Heart right ventricle (tissue), 16 donors: ENCODE measurements around the gene AGPAT3. TPM values are rescaled to one million over a fixed set of nuclear protein-coding genes. Genes with fewer than 3 reads are reported as not detected.

Experiments used
- ATAC-seq, 8 donors: fragments of 200-7000 bp; cut with Tn5 transposase; one replicate each; pipeline ENCODE4 v1.9.1; 2020; ENCODE audit warnings: mild to moderate bottlenecking in 8 of 8, moderate library complexity in 8 of 8, moderate number of reproducible peaks in 1 of 8
- DNase-seq, 2 donors: peaks; one replicate each; pipeline ENCODE4 v3.0.0-alpha.2; 2020
- H3K27ac ChIP-seq, 10 donors: fragments of 200-600 bp; sonication (generic) in 2 of 10; one replicate each; pipeline versions ENCODE4 v1.5.0 to v1.8.0; 2020 to 2022; ENCODE audit warnings: mild to moderate bottlenecking in 3 of 10
- H3K27me3 ChIP-seq, 7 donors: fragments of 200-600 bp; one replicate each; pipeline ENCODE4 v1.8.0; 2021 to 2022; ENCODE audit warnings: mild to moderate bottlenecking in 2 of 7
- H3K36me3 ChIP-seq, 9 donors: fragments of 200-600 bp; sonication (generic) in 1 of 9; one replicate each; pipeline versions ENCODE4 v1.5.0 to v1.8.0; 2020 to 2022; ENCODE audit warnings: mild to moderate bottlenecking in 2 of 9
- H3K4me1 ChIP-seq, 9 donors: fragments of 200-600 bp; sonication (generic) in 1 of 9; one replicate each; pipeline versions ENCODE4 v1.5.0 to v1.8.0; 2020 to 2022; ENCODE audit warnings: mild to moderate bottlenecking in 4 of 9
- H3K4me3 ChIP-seq, 10 donors: fragments of 200-600 bp; sonication (generic) in 2 of 10; one replicate each; pipeline versions ENCODE4 v1.5.0 to v1.8.0; 2020 to 2022; ENCODE audit warnings: mild to moderate bottlenecking in 7 of 10, moderate library complexity in 2 of 10
- H3K9me3 ChIP-seq, 11 donors: fragments of 200-600 bp in 10 of 11; sonication (generic) in 2 of 11; one replicate each; pipeline versions ENCODE4 v1.5.0 to v1.8.0; 2013 to 2022; ENCODE audit warnings: mild to moderate bottlenecking in 2 of 11, control low read depth in 1 of 11, moderate library complexity in 1 of 11
- CTCF ChIP-seq, 9 donors: fragments of 200-600 bp; sonication (generic) in 2 of 9; IDR thresholded peaks; one replicate each; pipeline versions ENCODE4 v1.5.0 to v1.8.0; 2021 to 2022; ENCODE audit warnings: antibody characterized with exemption in 9 of 9, mild to moderate bottlenecking in 5 of 9, moderate library complexity in 1 of 9
- WGBS, 2 donors: extraction: QIAGEN DNeasy Blood & Tissue Kit; methylation state at CpG; one replicate each; pipeline ENCODE4 v1.1.7; 2013; ENCODE audit warnings: inconsistent platforms in 1 of 2; 5-methylcytosine and 5-hydroxymethylcytosine counted together
- intact Hi-C, 10 donors: fragments of 100-400 bp; cut with DNase I; formaldehyde crosslinking; loops; one replicate each; pipeline versions ENCODE4 v1.11.1 to v1.14.2; 2022
- polyA plus RNA-seq, 2 donors: library from polyadenylated mRNA; stranded (reverse); fragments of 200-250 nt; gene quantifications; one replicate each; pipeline ENCODE4 v1.2.3, GENCODE V29; 2013
- total RNA-seq, 10 donors: library from RNA; stranded (reverse); fragmentation: NEBNext Ultra II Directional in 3 of 10; extraction: Animal tissue kit (Norgen Biotek cat#: 25700) in 3 of 10; gene quantifications; one replicate each; pipeline versions ENCODE4 v1.2.1 to v1.2.4, GENCODE V29; 2021 to 2023
- donor health status: Arrhythmogenic right ventricular cardiomyopathy.
- donor health status: ischemic (EF 13 %, LVEDD 7.1; RV severe dilation, severe dysfunction).
- donor health status: healthy with polysubstance abuse.
- donor health status: DM: no; HTN: yes; CAD: no.
- donor health status: DM: no; HTN: no; CAD: no.
- donor health status: ischemic (EF 25% LVEDD 6.9; RV normal size, moderate dysfunction).
- donor health status: ischemic (EF 25% LVEDD 5.7; RV mildly dilated, moderate dysfunction).
- donor health status: healthy.
- donor health status: DM: yes; HTN: yes; CAD: no.
- donor health status: Ischemic cardiomyopathy.
- donor health status: ischemic (EF 35%, LVEDD 5.7; RV mildly dilated, moderate dysfunction).
- donor health status: nonischemic (EF 11% LVEDD 7.7; RV severe dilation, severe dysfunction).
- donor health status: DM: yes; HTN: yes; CAD: no.
- donor health status: PGD.
- donor health status: ischemic (EF 29% LVEDD 5.4; RV normal size, mild dysfunction).
- donor health status: nonischemic (EF 23%, LVEDD 6.1; RV moderate dilation, normal function).

The AGPAT3 gene
- total and polyA plus RNA-seq, 12 donors: 19.7 to 110 (median 65.6) TPM

DNA sequence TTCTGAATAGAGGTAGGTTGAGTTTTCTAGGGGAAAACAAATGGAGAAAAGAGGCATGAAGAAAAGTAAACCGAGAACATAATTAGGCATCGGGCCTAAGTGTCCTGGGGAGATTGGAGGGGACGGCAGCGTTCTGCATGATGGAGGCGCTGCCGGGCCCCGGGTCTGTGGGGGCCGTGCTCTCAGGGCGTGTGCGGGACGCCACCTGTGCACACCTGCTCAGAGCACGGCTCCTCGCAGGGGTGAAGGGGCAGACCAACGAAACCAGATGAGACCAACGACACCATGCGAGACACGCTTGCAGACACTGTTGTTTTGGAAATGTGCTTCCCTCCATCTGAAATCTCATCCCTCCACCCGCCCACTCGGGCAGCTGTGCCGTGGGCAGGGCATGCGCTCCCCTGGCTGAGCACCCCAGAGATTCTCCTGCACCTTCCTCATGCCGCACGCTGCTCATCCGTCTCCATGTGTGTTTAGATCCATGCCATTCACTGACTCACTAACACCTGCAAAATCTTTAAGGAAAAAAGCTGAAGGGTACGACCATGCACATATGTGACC, 118.9 kb downstream of the AGPAT3 start:
- intact Hi-C loops: no loop called here
- TF ChIP-seq CTCF (IDR thresholded peaks at IDR 0.05): no peak
- 93 to 94% methylated on average over 25 of the region's 25 CpGs for WGBS, 2 donors
- H3K36me3 ChIP-seq: peaks cover 0 to 54% (median 14%) of the 10 kb centered on the region in 9 donors
- H3K27ac ChIP-seq: no peak overlapping the region
- DNase-seq (no peak), ATAC-seq (no peak)
- H3K4me1 ChIP-seq: peaks cover 0 to 29% (median 10%) of the 10 kb centered on the region in 9 donors
- H3K27me3 ChIP-seq: no peaks in the 10 kb centered on the region
- no peak overlapping the region for H3K4me3 ChIP-seq
- H3K9me3 ChIP-seq: no peaks in the 10 kb centered on the region

DNA sequence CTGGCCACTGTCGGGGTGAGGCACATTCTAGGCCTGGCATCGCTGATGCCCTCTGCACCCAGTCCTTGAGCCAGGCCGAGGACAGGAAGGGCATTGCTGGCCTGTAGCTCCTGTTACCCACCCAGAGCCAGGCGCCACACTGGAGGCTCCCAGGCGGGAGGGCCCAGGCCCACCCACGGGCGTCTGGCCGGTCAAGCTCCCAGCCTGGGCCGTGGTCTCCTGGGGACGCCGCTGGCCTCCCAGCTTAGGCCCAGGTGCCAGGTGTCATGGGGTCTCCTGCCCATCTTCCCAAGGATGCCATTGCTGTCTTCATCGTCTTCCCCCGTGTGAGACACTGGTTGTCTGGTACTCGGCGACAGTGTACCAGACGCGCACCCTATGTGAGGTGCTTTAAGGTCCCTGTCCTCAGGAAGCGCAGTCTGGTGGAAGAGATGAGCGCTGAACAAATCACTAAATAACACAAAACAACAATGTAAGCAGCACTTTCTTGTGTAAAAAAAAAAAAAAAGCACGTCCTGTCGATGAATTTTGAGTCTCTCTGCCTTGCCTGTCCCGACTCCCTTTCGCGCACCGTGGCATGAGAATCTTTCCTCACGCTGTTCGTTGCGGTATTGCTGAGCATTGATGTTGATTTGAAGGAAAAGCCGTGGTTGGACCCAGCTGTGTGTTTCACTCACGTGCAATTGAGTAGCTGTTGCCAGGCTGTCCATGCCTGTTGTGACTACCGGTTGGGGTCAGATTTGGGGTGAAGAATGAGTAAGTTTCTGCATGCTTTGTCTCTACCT, 120.1 kb downstream of the AGPAT3 start:
- no peak for TF ChIP-seq CTCF (IDR thresholded peaks at IDR 0.05)
- DNase-seq: no peak
- no peaks in the 10 kb centered on the region for H3K27me3 ChIP-seq
- 91% methylated on average over 31 of the region's 31 CpGs for WGBS, 2 donors
- ATAC-seq: peak in 1 of 8 donors; percentile 3
- intact Hi-C loops: no loop called here
- peaks cover 0 to 29% (median 10%) of the 10 kb centered on the region in 9 donors for H3K4me1 ChIP-seq
- no peaks in the 10 kb centered on the region for H3K9me3 ChIP-seq
- H3K4me3 ChIP-seq: no peak overlapping the region
- H3K36me3 ChIP-seq: peaks cover 0 to 42% (median 13%) of the 10 kb centered on the region in 9 donors
- no peak overlapping the region for H3K27ac ChIP-seq

GRCh38 chr21:43985690-43986251, 120.7 kb downstream of the AGPAT3 start:
- Histone ChIP-seq H3K4me1 (peaks cover 0 to 29% (median 10%) of the 10 kb centered on the region in 9 donors), H3K36me3 (peaks cover 0 to 36% (median 13%) of the 10 kb centered on the region in 9 donors), H3K4me3 (no peak overlapping the region), H3K27me3 (no peaks in the 10 kb centered on the region), H3K9me3 (no peaks in the 10 kb centered on the region), H3K27ac (no peak overlapping the region)
- no peak for TF ChIP-seq CTCF (IDR thresholded peaks at IDR 0.05)
- intact Hi-C loops: no loop called here
- ATAC-seq: peak in 2 of 8 donors; percentile 26 to 45
- no peak for DNase-seq
- WGBS, 2 donors: 26 to 31% methylated on average over 22 of the region's 22 CpGs

DNA sequence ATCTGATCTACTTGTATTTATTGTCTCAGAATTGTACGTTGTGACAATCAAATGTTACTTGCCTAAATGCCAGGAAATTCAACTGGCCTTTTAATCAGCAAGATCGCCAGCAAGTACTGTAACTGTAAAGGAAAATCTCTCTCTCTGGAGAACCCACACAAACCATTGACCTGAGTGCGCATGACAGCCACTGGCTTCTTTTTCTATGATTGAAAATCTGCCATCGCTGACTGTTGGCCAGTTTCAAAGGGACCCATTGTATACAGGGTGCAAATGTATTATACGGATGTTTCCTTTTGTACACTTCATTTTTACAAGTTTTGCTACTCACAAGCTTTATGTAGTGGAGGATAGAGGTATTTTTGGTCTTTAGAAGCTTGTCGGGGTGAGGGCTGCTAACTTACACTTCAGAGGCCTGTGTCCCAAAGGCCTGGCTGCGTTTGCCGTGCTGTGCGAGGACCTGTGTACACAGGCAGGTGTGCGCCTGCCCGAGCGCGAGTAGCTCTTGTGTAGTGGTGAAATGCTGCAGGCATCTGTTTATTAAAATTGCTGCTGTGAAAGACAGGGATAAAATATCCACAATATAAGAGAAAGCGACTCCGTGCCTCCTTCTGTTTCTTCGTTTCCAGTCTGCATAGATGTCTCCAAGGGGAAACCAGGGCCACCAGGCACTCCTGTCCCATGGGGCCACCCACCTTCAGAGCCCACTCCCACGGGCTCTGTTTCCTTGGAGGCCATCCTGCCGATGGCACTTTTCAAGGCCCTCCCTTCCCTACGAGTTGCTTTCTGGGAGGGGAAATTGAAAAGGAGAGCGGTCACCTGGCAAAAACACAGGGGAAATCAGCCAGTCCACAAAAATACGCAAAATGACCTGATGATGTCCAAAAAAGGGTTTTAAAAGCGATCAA, 121.8 kb downstream of the AGPAT3 start:
- no peak for ATAC-seq
- 76 to 85% methylated on average over 22 of the region's 22 CpGs for WGBS, 2 donors
- Histone ChIP-seq H3K27ac (peak overlapping the region in 5 of 10 donors; percentile 15 to 56 (median 28)), H3K4me1 (peaks cover 0 to 29% (median 10%) of the 10 kb centered on the region in 9 donors), H3K4me3 (no peak overlapping the region), H3K36me3 (peaks cover 0 to 25% (median 5%) of the 10 kb centered on the region in 9 donors), H3K27me3 (no peaks in the 10 kb centered on the region), H3K9me3 (no peaks in the 10 kb centered on the region)
- DNase-seq: no peak
- intact Hi-C loops: no loop called here
- TF ChIP-seq CTCF (IDR thresholded peaks at IDR 0.05): no peak
